Fibroblast of skin of left quadriceps (primary cell): ENCODE measurements around the gene ASAP3.

Experiments
- DNase-seq, 2 experiments: peaks; one replicate each; pipeline ENCODE4 v3.0.0-alpha.2; 2013; ENCODE audit warnings: low read depth in 2 of 2

The ASAP3 gene

GRCh38 chr1:23477359-23478144, 6.4 kb downstream of the ASAP3 start:
- no peak for DNase-seq

- DNase-seq, result no peak
Observed at GRCh38 chr1:23475641-23476040, 8.3 kb downstream of the ASAP3 start.

GRCh38 chr1:23475134-23475628, 8.8 kb downstream of the ASAP3 start:
- peak; percentile 94 for DNase-seq

GRCh38 chr1:23473037-23473800, 10.8 kb downstream of the ASAP3 start:
- no peak for DNase-seq

GRCh38 chr1:23472351-23473036, 11.5 kb downstream of the ASAP3 start:
- DNase-seq, result no peak

GRCh38 chr1:23471473-23472075, 12.4 kb downstream of the ASAP3 start:
- DNase-seq, result no peak

- DNase-seq, result peak; percentile 53 to 62
Observed at GRCh38 chr1:23470282-23471070, 13.5 kb downstream of the ASAP3 start.

- DNase-seq, result no peak
Observed at GRCh38 chr1:23469372-23469982, 14.5 kb downstream of the ASAP3 start.

- no peak for DNase-seq
Observed at GRCh38 chr1:23466423-23466989, 17.5 kb downstream of the ASAP3 start.

- DNase-seq, result no peak
Observed at GRCh38 chr1:23463286-23463685, 20.7 kb downstream of the ASAP3 start.

- no peak for DNase-seq
Observed at GRCh38 chr1:23462766-23463165, 21.2 kb downstream of the ASAP3 start.

- DNase-seq, result no peak
Observed at GRCh38 chr1:23461050-23461449, 22.9 kb downstream of the ASAP3 start.

- DNase-seq, result no peak
Observed at GRCh38 chr1:23460519-23460918, 23.5 kb downstream of the ASAP3 start.

GRCh38 chr1:23459338-23459757, 24.6 kb downstream of the ASAP3 start:
- DNase-seq, result no peak

- DNase-seq, result no peak
Observed at GRCh38 chr1:23456226-23456625, 27.8 kb downstream of the ASAP3 start.

- DNase-seq, result no peak
Observed at GRCh38 chr1:23453455-23454000, 30.5 kb downstream of the ASAP3 start.

- DNase-seq, result no peak
Observed at GRCh38 chr1:23452011-23452411, 32.0 kb downstream of the ASAP3 start.

- no peak for DNase-seq
Observed at GRCh38 chr1:23451441-23451840, 32.5 kb downstream of the ASAP3 start.

GRCh38 chr1:23450894-23451293, 33.1 kb downstream of the ASAP3 start:
- no peak for DNase-seq

- no peak for DNase-seq
Observed at GRCh38 chr1:23449958-23450357, 34.0 kb downstream of the ASAP3 start.
